ENCODE results near the gene FOXP1. TPM values are rescaled to one million over a fixed set of nuclear protein-coding genes. Genes with fewer than 3 reads are reported as not detected.

Gene FOXP1
- total and polyA plus RNA-seq, 9 of the 15 experiments (the other 6 are each of a cell fraction or from before 2014, with no cell fraction given): 7.7 to 34.5 (median 13.7) TPM

DNA sequence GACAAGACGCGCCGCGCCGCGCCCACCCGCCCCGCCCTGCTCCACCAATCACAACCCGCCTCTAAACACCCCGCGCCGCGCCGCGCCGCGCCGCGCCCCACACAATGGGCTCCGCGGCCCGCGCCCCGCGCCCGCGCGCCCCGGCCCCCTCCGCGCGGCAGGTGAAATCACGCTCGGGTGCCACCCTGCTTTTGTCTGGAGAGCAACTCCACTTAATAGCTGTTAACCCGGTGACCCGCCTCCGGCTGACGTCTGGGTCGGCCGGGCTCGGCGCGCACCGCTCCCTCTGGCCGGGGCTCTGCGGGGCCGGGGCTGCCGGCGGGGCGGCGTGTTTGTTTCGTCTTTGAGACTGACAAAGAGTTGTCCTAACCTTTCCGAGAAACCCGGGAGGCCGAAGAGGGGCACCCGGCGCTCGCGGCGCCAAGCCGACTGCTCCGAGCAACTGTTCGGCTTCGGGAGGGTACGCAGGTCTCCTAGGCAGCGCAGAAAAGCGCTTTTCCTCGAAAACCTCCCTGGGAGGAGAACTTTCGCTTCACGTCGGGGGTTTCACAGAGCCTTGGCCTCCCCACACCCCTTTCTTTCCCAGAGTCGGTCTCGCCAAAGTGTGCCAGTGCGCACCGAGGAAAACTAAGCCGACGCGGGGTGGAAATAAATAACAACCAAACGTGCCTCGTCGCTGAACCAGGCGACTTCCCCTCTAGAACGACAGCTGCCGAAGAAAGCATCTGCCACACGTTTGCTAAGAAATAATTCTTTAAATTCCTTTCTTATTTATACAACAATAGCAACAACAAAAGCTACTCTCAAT, 518.4 kb downstream of the FOXP1 start (continued):
- no peak for TF ChIP-seq NFE2L1 (tag; IDR thresholded peaks at IDR 0.05; ENCODE audit: borderline replicate concordance, low read depth)
- TF ChIP-seq ZNF644 (tag; IDR thresholded peaks at IDR 0.05; ENCODE audit: low read depth): no peak
- no peak for TF ChIP-seq PPARD (CRISPR knock-in tag; IDR thresholded peaks at IDR 0.05)
- TF ChIP-seq ZC3H11A (IDR thresholded peaks at IDR 0.05; ENCODE audit: low read depth, low read length): no peak
- no peak for TF ChIP-seq CBX2 (IDR thresholded peaks at IDR 0.05; ENCODE audit: insufficient read depth, low read length, poor library complexity, severe bottlenecking)
- TF ChIP-seq MED1 (CRISPR knock-in tag; IDR thresholded peaks at IDR 0.05; ENCODE audit: borderline replicate concordance): no peak
- no peak for TF ChIP-seq GTF2F1 (IDR thresholded peaks at IDR 0.05; ENCODE audit: low read depth, low read length)
- TF ChIP-seq, protein P1, sequence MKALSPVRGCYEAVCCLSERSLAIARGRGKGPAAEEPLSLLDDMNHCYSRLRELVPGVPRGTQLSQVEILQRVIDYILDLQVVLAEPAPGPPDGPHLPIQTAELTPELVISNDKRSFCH (CRISPR knock-in tag; IDR thresholded peaks at IDR 0.05): no peak
- TF ChIP-seq, protein P1 (tag; IDR thresholded peaks at IDR 0.05): no peak
- no peak for TF ChIP-seq ZNF184 (CRISPR knock-in tag; IDR thresholded peaks at IDR 0.05)
- TF ChIP-seq CUX1 (CRISPR knock-in tag; IDR thresholded peaks at IDR 0.05): no peak
- TF ChIP-seq BDP1 (IDR thresholded peaks at IDR 0.05; ENCODE audit: insufficient read depth, insufficient read length): no peak
- no peak for TF ChIP-seq ZNF507 (tag; conservative IDR thresholded peaks at IDR 0.05)
- TF ChIP-seq, protein P2, sequence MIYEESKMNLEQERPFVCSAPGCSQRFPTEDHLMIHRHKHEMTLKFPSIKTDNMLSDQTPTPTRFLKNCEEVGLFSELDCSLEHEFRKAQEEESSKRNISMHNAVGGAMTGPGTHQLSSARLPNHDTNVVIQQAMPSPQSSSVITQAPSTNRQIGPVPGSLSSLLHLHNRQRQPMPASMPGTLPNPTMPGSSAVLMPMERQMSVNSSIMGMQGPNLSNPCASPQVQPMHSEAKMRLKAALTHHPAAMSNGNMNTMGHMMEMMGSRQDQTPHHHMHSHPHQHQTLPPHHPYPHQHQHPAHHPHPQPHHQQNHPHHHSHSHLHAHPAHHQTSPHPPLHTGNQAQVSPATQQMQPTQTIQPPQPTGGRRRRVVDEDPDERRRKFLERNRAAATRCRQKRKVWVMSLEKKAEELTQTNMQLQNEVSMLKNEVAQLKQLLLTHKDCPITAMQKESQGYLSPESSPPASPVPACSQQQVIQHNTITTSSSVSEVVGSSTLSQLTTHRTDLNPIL (CRISPR knock-in tag; IDR thresholded peaks at IDR 0.05): no peak
- TF ChIP-seq CBX1 (IDR thresholded peaks at IDR 0.05; ENCODE audit: low read depth): no peak
- no peak for TF ChIP-seq ZNF224 (CRISPR knock-in tag; IDR thresholded peaks at IDR 0.05)
- TF ChIP-seq ZNF584 (CRISPR knock-in tag; IDR thresholded peaks at IDR 0.05; ENCODE audit: low read depth): no peak
- TF ChIP-seq FIP1L1 (IDR thresholded peaks at IDR 0.05; ENCODE audit: low read depth, low read length, poor library complexity, severe bottlenecking): no peak
- TF ChIP-seq DPF2 (IDR thresholded peaks at IDR 0.05): no peak
- TF ChIP-seq CC2D1A (IDR thresholded peaks at IDR 0.05): no peak
